Lower leg skin (tissue), 3 donors: ENCODE results near the gene VWA5A.
A peak's percentile ranks its signal among the peaks of the same experiment; 100 is the strongest.

Experiments
- CTCF ChIP-seq, 3 donors: fragments of 450-650 bp; IDR thresholded peaks; one replicate each; pipeline ENCODE4 v1.5.1; 2016; ENCODE audit warnings: antibody characterized with exemption in 3 of 3, mild to moderate bottlenecking in 3 of 3, moderate library complexity in 2 of 3
- POLR2A ChIP-seq, 2 donors: fragments of 450-650 bp; IDR thresholded peaks; one replicate each; pipeline ENCODE4 v1.6.1; 2016 to 2017; ENCODE audit warnings: antibody characterized with exemption in 2 of 2, mild to moderate bottlenecking in 1 of 2, moderate library complexity in 1 of 2

- peak in 1 of 3 donors; percentile 13 for TF ChIP-seq CTCF (IDR thresholded peaks at IDR 0.05)
- no peak for TF ChIP-seq POLR2A (IDR thresholded peaks at IDR 0.05)
Observed at GRCh38 chr11:124195189-124195734, 80.0 kb downstream of the VWA5A start.
